HG03280 (cell line): ENCODE results near the gene NCOR1.
"Not testable (repeated sequence)": the region's sequence is repeated elsewhere in the genome, so short reads cannot be mapped to it uniquely, and the experiment has no call there.

Experiments used
- ATAC-seq: cut with Tn5 transposase; IDR thresholded peaks from one replicate; pipeline ENCODE4 v1.9.1; 2021; ENCODE audit warnings: mild to moderate bottlenecking, moderate library complexity; ENCODE audit not compliant: unreplicated experiment

NCOR1 gene

GRCh38 chr17:16152326-16152725 lies 63.0 kb downstream of the NCOR1 start:
- not testable (repeated sequence) for ATAC-seq

DNA sequence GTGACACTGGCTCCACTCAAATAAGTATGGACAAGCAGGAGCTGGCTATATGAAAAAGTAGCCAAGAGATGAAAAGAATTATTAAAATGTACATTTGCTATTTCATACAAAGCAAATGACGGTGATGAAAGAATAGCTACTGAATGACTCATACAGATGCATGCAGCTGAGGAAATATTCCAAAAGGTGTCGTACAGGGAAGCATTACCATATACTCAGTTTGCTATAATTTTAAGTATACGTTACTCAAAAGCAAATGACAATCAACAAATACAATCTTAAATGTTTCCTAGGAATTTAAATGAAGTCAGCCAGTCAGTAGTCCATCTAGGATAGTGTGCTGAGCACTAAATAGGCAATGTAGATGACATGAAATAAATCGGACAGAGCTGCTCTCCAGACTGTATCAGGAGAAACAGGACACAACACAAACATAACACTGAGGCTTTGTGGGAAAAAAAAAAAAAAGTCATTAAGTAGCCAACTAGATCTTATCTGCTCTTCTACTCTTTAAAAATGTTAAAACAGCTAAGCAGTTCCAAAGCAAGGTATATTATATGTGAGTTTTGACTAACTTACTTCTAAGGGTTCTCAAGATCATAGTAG lies 65.0 kb downstream of the NCOR1 start:
- no peak for ATAC-seq

GRCh38 chr17:16148596-16148995 lies 66.7 kb downstream of the NCOR1 start:
- ATAC-seq = no peak

DNA sequence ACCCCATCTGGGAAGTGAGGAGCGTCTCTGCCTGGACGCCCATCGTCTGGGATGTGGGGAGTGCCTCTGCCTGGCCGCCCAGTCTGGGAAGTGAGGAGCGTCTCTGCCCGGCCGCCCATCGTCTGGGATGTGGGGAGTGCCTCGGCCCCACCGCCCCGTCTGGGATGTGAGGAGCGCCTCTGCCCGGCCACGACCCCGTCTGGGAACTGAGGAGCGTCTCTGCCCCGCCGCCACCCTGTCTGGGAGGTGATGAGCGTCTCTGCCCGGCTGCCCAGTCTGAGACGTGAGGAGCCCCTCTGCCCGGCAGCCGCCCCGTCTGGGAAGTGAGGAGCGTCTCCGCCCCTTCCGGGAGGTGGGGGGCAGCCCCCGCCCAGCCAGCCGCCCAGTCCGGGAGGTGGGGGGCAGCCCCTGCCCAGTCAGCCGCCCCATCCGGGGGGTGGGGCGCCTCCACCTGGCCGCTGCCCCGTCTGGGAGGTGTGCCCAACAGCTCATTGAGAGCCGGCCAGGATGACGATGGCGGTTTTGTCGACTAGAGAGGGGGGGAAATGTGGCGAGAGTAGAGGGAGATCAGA lies 69.9 kb downstream of the NCOR1 start:
- not testable (repeated sequence) for ATAC-seq

- ATAC-seq = no peak
These were observed 73.6 kb downstream of the NCOR1 start for GRCh38 chr17:16141685-16142084.

- ATAC-seq = no peak
These were observed 74.5 kb downstream of the NCOR1 start for GRCh38 chr17:16140854-16141253.

DNA sequence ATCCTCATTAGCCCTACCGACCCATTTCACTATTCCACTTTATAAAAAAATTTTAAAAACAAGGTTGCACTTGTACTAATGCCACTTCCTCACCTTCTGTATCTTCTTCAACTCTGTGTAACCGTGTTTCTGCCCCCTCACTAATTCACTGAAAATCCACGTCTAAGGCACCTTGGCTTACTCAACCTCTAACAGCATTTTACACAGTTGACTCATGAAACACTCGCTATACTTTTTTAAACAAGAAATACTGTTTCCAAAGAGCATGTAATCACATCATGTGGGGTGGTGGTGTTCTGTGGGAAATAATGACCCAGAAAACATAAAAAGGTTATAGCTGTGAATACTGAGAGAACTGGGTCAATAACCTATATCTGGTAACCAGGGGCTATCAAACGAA lies 79.9 kb downstream of the NCOR1 start:
- ATAC-seq = no peak

- no peak for ATAC-seq
These were observed 83.7 kb downstream of the NCOR1 start for GRCh38 chr17:16131593-16131992.

- ATAC-seq = no peak
These were observed 85.7 kb downstream of the NCOR1 start for GRCh38 chr17:16129441-16130205.

DNA sequence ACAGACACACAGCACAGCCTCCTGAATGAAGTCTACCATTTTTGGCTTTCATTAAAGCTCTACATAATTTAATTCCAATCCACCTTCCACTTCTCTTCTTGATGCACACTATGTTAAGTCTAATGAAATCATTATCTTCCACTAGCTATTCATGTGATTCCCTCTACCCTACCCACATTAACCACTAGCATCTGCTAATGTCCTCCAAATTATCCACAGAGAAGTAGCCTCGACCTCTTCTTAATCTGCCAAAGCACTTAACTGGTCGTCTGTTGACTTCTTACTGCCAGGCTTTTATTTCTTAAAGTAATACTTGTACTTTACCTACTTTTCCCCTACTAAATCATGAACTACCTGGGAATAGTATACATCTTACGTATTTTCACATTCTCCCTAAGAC lies 91.8 kb downstream of the NCOR1 start:
- ATAC-seq = no peak

- ATAC-seq = no peak
These were observed 92.5 kb downstream of the NCOR1 start for GRCh38 chr17:16122697-16123434.

DNA sequence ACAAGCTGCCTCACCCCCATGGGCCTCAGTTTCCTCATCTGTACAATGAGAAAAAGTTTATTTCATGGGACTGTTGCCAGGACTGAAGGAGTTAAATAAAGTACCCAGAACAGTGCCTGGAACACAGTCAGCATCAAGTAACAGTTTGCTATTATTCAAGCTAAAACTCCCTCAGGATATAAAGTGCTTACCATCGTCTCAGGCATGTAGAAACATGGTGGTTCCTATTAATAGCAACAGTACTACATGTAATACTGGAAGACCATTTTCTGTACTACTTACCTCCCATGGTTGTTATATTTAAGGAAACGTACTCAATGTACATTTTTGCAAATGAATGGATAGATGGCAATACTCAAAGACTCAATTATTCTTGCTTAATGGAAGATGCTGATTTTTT lies 93.4 kb downstream of the NCOR1 start:
- no peak for ATAC-seq

- no peak for ATAC-seq
These were observed 94.4 kb downstream of the NCOR1 start for GRCh38 chr17:16120937-16121336.

- ATAC-seq = no peak
These were observed 98.2 kb downstream of the NCOR1 start for GRCh38 chr17:16117149-16117548.

DNA sequence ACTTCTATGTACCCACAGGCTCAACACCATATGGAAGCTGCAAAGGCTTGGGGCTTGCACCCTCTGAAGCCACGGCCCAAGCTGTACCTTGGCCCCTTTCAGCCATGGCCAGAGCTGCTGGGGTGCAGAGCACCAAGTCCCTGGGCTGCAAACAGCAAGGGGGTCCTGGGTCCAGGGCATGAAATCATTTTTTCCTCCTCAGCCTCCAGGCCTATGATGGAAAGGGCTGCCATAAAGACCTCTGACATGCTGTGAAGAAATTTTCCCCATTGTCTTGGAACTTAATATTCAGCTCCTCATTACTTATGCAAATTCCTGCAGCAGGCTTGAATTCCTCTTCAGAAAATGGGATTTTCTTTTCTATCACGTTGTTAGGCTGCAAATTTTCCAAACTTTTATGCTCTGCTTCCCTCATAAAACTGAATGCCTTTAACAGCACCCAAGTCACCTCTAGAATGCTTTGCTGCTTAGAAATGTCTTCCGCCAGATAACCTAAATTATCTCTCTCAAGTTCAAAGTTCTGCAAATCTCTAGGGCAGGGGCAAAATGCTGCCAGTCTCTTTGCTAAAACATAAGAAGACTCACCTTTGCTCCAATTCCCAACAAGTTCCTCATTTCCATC lies 100.1 kb downstream of the NCOR1 start:
- not testable (repeated sequence) for ATAC-seq

- no peak for ATAC-seq
These were observed 106.5 kb downstream of the NCOR1 start for GRCh38 chr17:16108871-16109270.

GRCh38 chr17:16108386-16108785 lies 106.9 kb downstream of the NCOR1 start:
- ATAC-seq = no peak

DNA sequence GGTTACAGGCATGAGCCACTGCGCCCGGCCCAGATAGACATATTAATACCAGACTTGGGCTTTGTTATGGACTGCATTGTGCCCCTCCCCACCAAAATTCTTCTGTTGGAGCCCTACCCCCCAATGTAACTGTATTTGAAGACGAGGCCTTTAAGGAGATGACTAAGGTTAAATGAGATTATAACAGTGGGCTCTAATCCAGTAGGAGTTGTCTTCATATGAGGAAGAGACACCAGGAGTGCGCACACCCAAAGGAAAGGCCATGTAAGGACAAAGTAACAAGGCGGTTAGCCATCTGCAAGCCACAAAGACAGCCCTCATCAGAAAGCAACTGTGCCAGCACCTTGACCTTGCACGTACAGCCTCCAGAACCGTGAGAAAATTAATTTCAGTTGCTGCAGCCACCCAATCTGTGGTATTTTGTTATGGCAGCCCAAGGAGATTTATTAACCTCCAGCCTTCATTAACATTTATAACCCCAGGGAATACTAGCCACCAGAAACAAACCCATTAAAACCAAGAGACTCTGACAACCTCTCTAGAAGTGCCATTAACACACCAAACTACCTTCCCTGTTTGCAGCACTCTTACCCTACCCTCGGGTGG lies 108.1 kb downstream of the NCOR1 start:
- ATAC-seq = no peak

- no peak for ATAC-seq
These were observed 109.0 kb downstream of the NCOR1 start for GRCh38 chr17:16106161-16106891.

DNA sequence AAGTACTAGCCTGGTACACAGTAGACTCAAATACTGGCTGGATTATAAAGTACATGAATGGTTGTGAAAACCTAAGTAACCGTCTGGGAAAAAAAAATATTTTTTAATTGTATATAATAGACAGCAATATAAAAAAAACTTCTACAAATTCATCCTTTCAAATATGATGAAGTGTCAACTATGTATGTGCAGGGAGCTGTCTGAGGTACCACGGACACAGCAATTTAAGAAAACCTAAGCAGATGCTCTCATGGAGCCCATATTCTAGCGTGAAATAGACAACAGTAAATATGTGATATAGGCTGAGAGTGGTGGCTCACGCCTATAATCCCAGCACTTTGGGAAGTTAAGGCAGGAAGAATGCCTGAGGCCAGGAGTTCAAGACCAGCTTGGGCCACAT lies 111.1 kb downstream of the NCOR1 start:
- no peak for ATAC-seq
